Pulmonary artery endothelial cell (primary cell): ENCODE results near the gene STXBP3. TPM values are rescaled to one million over a fixed set of nuclear protein-coding genes. Genes with fewer than 3 reads are reported as not detected.

ENCODE experiments used
- DNase-seq: peaks from one replicate; pipeline ENCODE4 v3.0.0-alpha.2; 2011; ENCODE audit warnings: low read depth, low spot score
- total RNA-seq: library from RNA; depleted of rRNA; stranded (reverse); fragments of >200 nt; gene quantifications from 2 replicates; pipeline ENCODE4 v1.2.3, GENCODE V29; 2014

Gene STXBP3
- total RNA-seq, 1 donor from 2014 or later = 42.1 TPM

- no peak for DNase-seq
Observed at GRCh38 chr1:108841703-108842102, 95.2 kb downstream of the STXBP3 start.

GRCh38 chr1:108842525-108843181 lies 96.2 kb downstream of the STXBP3 start:
- DNase-seq = no peak

- DNase-seq = no peak
Observed at GRCh38 chr1:108843390-108844137, 97.1 kb downstream of the STXBP3 start.

GRCh38 chr1:108845446-108845845 lies 99.0 kb downstream of the STXBP3 start:
- no peak for DNase-seq

- no peak for DNase-seq
Observed at GRCh38 chr1:108845991-108846390, 99.5 kb downstream of the STXBP3 start.

GRCh38 chr1:108847494-108847893 lies 101.0 kb downstream of the STXBP3 start:
- no peak for DNase-seq

- no peak for DNase-seq
Observed at GRCh38 chr1:108848806-108849205, 102.3 kb downstream of the STXBP3 start.

- DNase-seq = no peak
Observed at GRCh38 chr1:108850929-108851328, 104.5 kb downstream of the STXBP3 start.

- no peak for DNase-seq
Observed at GRCh38 chr1:108851567-108851966, 105.1 kb downstream of the STXBP3 start.

- DNase-seq = no peak
Observed at GRCh38 chr1:108852221-108852975, 105.9 kb downstream of the STXBP3 start.

- no peak for DNase-seq
Observed at GRCh38 chr1:108854221-108855019, 107.9 kb downstream of the STXBP3 start.

- no peak for DNase-seq
Observed at GRCh38 chr1:108856994-108857393, 110.5 kb downstream of the STXBP3 start, which contains the start of gene AKNAD1. TSS of gene AKNAD1 (minus strand) at chr1:108857094. CDS start at chr1:108852664, 4,430 bp downstream.

- DNase-seq = no peak
Observed at GRCh38 chr1:108858230-108858950, 111.9 kb downstream of the STXBP3 start.

Other genes starting within 250 kb of the STXBP3 start
- gene EEIG2, start 186.6 kb upstream of the STXBP3 start, total RNA-seq = 4.3 TPM in 2 replicates
- gene HENMT1, start 85.6 kb upstream of the STXBP3 start, total RNA-seq = 1.3 and 3.7 TPM in 2 replicates
- gene PRPF38B, start 54.4 kb upstream of the STXBP3 start, total RNA-seq = 12.9 and 16.4 TPM in 2 replicates
- gene FNDC7, start 33.8 kb upstream of the STXBP3 start, total RNA-seq = 0.04 and 0.07 TPM in 2 replicates
- not detected in 2 replicates for gene AKNAD1, start 110.4 kb downstream of the STXBP3 start, total RNA-seq
- 15.2 and 27.4 TPM in 2 replicates for gene GPSM2, start 130.3 kb downstream of the STXBP3 start, total RNA-seq
- gene CLCC1, start 216.8 kb downstream of the STXBP3 start, total RNA-seq = 27.4 and 31.1 TPM in 2 replicates